HEK293 (cell line): Measurements from ENCODE around the gene ABCA12.

ENCODE experiments used
- CTCF ChIA-PET: fragments of 350-600 bp; formaldehyde crosslinking; extraction: SDS; loops from one replicate; lab custom pipeline; 2021; ENCODE audit warnings: antibody characterized with exemption; lab: Yijun Ruan, JAX
- POLR2A ChIA-PET: fragments of 300-600 bp; formaldehyde crosslinking; extraction: SDS; loops from one replicate; lab custom pipeline; 2020; ENCODE audit warnings: antibody characterized with exemption, inconsistent platforms; lab: Yijun Ruan, JAX
- H3K27ac ChIP-seq: fragments of 200-500 bp; sonication (Bioruptor generic); 2 replicates; pipeline ENCODE4 v1.5.1; 2014; ENCODE audit warnings: low read depth, low read length, control low read depth, inconsistent platforms; ENCODE audit errors: extremely low read depth
- H3K36me3 ChIP-seq, 2 experiments: fragments of 200-500 bp in 1 of 2; sonication (Bioruptor generic) in 1 of 2; 1 replicate in 1 of 2; 2 replicates in 1 of 2; pipeline ENCODE4 v1.5.1; 2014 to 2017; ENCODE audit warnings: inconsistent platforms in 2 of 2, low read length in 2 of 2; ENCODE audit not compliant: control insufficient read depth in 2 of 2, insufficient read depth in 1 of 2
- H3K4me1 ChIP-seq: fragments of 200-500 bp; sonication (Bioruptor generic); 2 replicates; pipeline ENCODE4 v1.5.1; 2014; ENCODE audit warnings: mild to moderate bottlenecking, low read length, inconsistent platforms; ENCODE audit not compliant: control insufficient read depth, insufficient read depth
- H3K4me3 ChIP-seq: 2 replicates; pipeline ENCODE4 v1.5.1; 2011; ENCODE audit warnings: low read depth, mild to moderate bottlenecking, control low read depth, low read length, moderate library complexity
- H3K9me3 ChIP-seq: fragments of 200-500 bp; sonication (Bioruptor generic); 2 replicates; pipeline ENCODE4 v1.5.1; 2014; ENCODE audit warnings: low read depth, low read length, inconsistent platforms; ENCODE audit not compliant: control insufficient read depth, insufficient read depth
- FEZF1 ChIP-seq: fragments of 450-650 bp; formaldehyde crosslinking; IDR thresholded peaks from 2 replicates; pipeline ENCODE4 v1.5.1; 2016; ENCODE audit warnings: missing biosample characterization, missing genetic modification characterization
- HOXC10 ChIP-seq: sonication (generic); formaldehyde crosslinking; IDR thresholded peaks from 2 replicates; pipeline ENCODE4 v1.8.1; 2023; ENCODE audit warnings: mild to moderate bottlenecking, missing genetic modification reagents
- KLF9 ChIP-seq: fragments of 450-650 bp; formaldehyde crosslinking; IDR thresholded peaks from 2 replicates; pipeline ENCODE4 v1.5.1; 2016; ENCODE audit warnings: missing biosample characterization, missing genetic modification characterization, low read depth
- MEIS1 ChIP-seq: sonication (generic); formaldehyde crosslinking; IDR thresholded peaks from 2 replicates; pipeline ENCODE4 v1.8.1; 2022; ENCODE audit warnings: missing genetic modification reagents, mild to moderate bottlenecking, borderline replicate concordance
- PBX3 ChIP-seq: sonication (generic); formaldehyde crosslinking; IDR thresholded peaks from 2 replicates; pipeline ENCODE4 v1.8.1; 2022; ENCODE audit warnings: mild to moderate bottlenecking, moderate library complexity, missing genetic modification reagents
- ZBTB11 ChIP-seq: fragments of 450-650 bp; formaldehyde crosslinking; conservative IDR thresholded peaks from 2 replicates; pipeline ENCODE4 v1.5.1; 2016; ENCODE audit warnings: low read depth, missing biosample characterization, missing genetic modification characterization
- ZBTB48 ChIP-seq: fragments of 450-650 bp; formaldehyde crosslinking; IDR thresholded peaks from 2 replicates; pipeline ENCODE4 v1.5.1; 2016; ENCODE audit warnings: missing biosample characterization, missing genetic modification characterization
- ZFP37 ChIP-seq: fragments of 450-650 bp; formaldehyde crosslinking; IDR thresholded peaks from 2 replicates; pipeline ENCODE4 v1.5.1; 2016; ENCODE audit warnings: missing biosample characterization, missing genetic modification characterization
- ZIC2 ChIP-seq: fragments of 450-650 bp; formaldehyde crosslinking; IDR thresholded peaks from 2 replicates; pipeline ENCODE4 v1.5.1; 2016; ENCODE audit warnings: missing biosample characterization, missing genetic modification characterization
- ZNF112 ChIP-seq: fragments of 450-650 bp; formaldehyde crosslinking; IDR thresholded peaks from 2 replicates; pipeline ENCODE4 v1.5.0; 2017; ENCODE audit warnings: missing biosample characterization, missing genetic modification characterization
- ZNF16 ChIP-seq: fragments of 450-650 bp; formaldehyde crosslinking; IDR thresholded peaks from 2 replicates; pipeline ENCODE4 v1.5.1; 2016; ENCODE audit warnings: low read depth, missing biosample characterization, missing genetic modification characterization
- ZNF169 ChIP-seq: fragments of 450-650 bp; formaldehyde crosslinking; IDR thresholded peaks from 2 replicates; pipeline ENCODE4 v1.5.1; 2016; ENCODE audit warnings: missing biosample characterization, missing genetic modification characterization
- ZNF202 ChIP-seq: fragments of 450-650 bp; formaldehyde crosslinking; IDR thresholded peaks from 2 replicates; pipeline ENCODE4 v1.5.1; 2016; ENCODE audit warnings: missing biosample characterization, missing genetic modification characterization, borderline replicate concordance
- ZNF335 ChIP-seq: fragments of 450-650 bp; formaldehyde crosslinking; conservative IDR thresholded peaks from 2 replicates; pipeline ENCODE4 v1.5.1; 2016; ENCODE audit warnings: missing biosample characterization, missing genetic modification characterization
- ZNF37A ChIP-seq: fragments of 450-650 bp; IDR thresholded peaks from 2 replicates; pipeline ENCODE4 v1.5.1; 2018; ENCODE audit warnings: missing biosample characterization, missing genetic modification characterization
- ZNF48 ChIP-seq: fragments of 450-650 bp; formaldehyde crosslinking; IDR thresholded peaks from 2 replicates; pipeline ENCODE4 v1.5.1; 2016; ENCODE audit warnings: missing biosample characterization, missing genetic modification characterization
- ZNF585B ChIP-seq: fragments of 450-650 bp; formaldehyde crosslinking; IDR thresholded peaks from 2 replicates; pipeline ENCODE4 v1.5.1; 2016; ENCODE audit warnings: missing biosample characterization, missing genetic modification characterization
- ZNF785 ChIP-seq: fragments of 450-650 bp; formaldehyde crosslinking; IDR thresholded peaks from 2 replicates; pipeline ENCODE4 v1.5.1; 2016; ENCODE audit warnings: missing biosample characterization, missing genetic modification characterization
- ZNF792 ChIP-seq: fragments of 450-650 bp; formaldehyde crosslinking; IDR thresholded peaks from 2 replicates; pipeline ENCODE4 v1.5.1; 2016; ENCODE audit warnings: missing biosample characterization, missing genetic modification characterization

Gene ABCA12

GRCh38 chr2:215137741-215138340 lies 585 bp downstream of the ABCA12 start:
- ChIA-PET POLR2A (interaction anchor here (0.7 kb wide), 1 partner anchor 47 kb away, joined by 4 read pairs; no protein-coding TSS in a partner anchor), CTCF (interaction anchor here (0.7 kb wide), 1 partner anchor 367 kb away, joined by 4 read pairs; no protein-coding TSS in a partner anchor)
- H3K4me3 ChIP-seq: no peak overlapping the region
- H3K36me3 ChIP-seq: no peaks in the 10 kb centered on the region
- H3K4me1 ChIP-seq: peaks cover 4% of the 10 kb centered on the region; the same call in 1 of the 2 replicates
- H3K27ac ChIP-seq: no peak overlapping the region
- no peaks in the 10 kb centered on the region for H3K9me3 ChIP-seq
- TF ChIP-seq FEZF1 (tag by site-specific recombination) (peak; percentile 60), ZFP37 (no peak)
- TF ChIP-seq, all 188 proteins: peak for 1

- TF ChIP-seq ZNF37A (tag by site-specific recombination) (no peak), ZNF792 (tag by site-specific recombination) (no peak), HOXC10 (CRISPR knock-in tag) (no peak), ZNF48 (tag by site-specific recombination) (no peak), PBX3 (CRISPR knock-in tag) (no peak), ZNF785 (tag by site-specific recombination) (no peak), ZNF112 (tag by site-specific recombination) (no peak), KLF9 (tag by site-specific recombination) (no peak), ZIC2 (no peak), ZNF585B (tag by site-specific recombination) (no peak), ZNF202 (tag by site-specific recombination) (no peak), ZNF335 (tag by site-specific recombination) (no peak), ZBTB48 (tag by site-specific recombination) (no peak), ZNF169 (no peak), ZBTB11 (tag by site-specific recombination) (no peak), MEIS1 (CRISPR knock-in tag) (no peak), ZNF16 (no peak)
- no peak overlapping the region for H3K4me3 ChIP-seq
- H3K4me1 ChIP-seq: peaks cover 4% of the 10 kb centered on the region; the same call in 1 of the 2 replicates
- H3K36me3 ChIP-seq: no peaks in the 10 kb centered on the region
- no peaks in the 10 kb centered on the region for H3K9me3 ChIP-seq
- no peak overlapping the region for H3K27ac ChIP-seq
- ChIA-PET CTCF (interaction anchor here (0.7 kb wide), 1 partner anchor 367 kb away, joined by 4 read pairs; no protein-coding TSS in a partner anchor), POLR2A (interaction anchor here (0.7 kb wide), 1 partner anchor 48 kb away, joined by 4 read pairs; no protein-coding TSS in a partner anchor)
These were observed 1.1 kb downstream of the ABCA12 start for GRCh38 chr2:215137329-215137686.
